IgD-negative memory B cell (primary cell): ENCODE results near the gene TLR3. TPM values are rescaled to one million over a fixed set of nuclear protein-coding genes. Genes with fewer than 3 reads are reported as not detected.

Experiments used
- H3K27ac Mint-ChIP-seq, 3 donors: one replicate each; pipeline ENCODE4 v1.8.0; 2020 to 2022; ENCODE audit warnings: mild to moderate bottlenecking in 3 of 3, mixed read lengths in 3 of 3, moderate library complexity in 1 of 3
- H3K27me3 Mint-ChIP-seq: one replicate; pipeline ENCODE4 v1.8.0; 2021; ENCODE audit warnings: mixed read lengths
- H3K36me3 Mint-ChIP-seq: one replicate; pipeline ENCODE4 v1.8.0; 2020; ENCODE audit warnings: mild to moderate bottlenecking, mixed read lengths
- H3K4me1 Mint-ChIP-seq, 3 donors: one replicate each; pipeline ENCODE4 v1.8.0; 2020 to 2022; ENCODE audit warnings: mixed read lengths in 3 of 3, mild to moderate bottlenecking in 1 of 3
- H3K4me3 Mint-ChIP-seq, 4 donors: one replicate each; pipeline ENCODE4 v1.8.0; 2020 to 2022; ENCODE audit warnings: mild to moderate bottlenecking in 4 of 4, mixed read lengths in 4 of 4, moderate library complexity in 3 of 4
- H3K9me3 Mint-ChIP-seq, 3 donors: one replicate each; pipeline ENCODE4 v1.8.0; 2020 to 2021; ENCODE audit warnings: mixed read lengths in 3 of 3, mild to moderate bottlenecking in 1 of 3
- polyA plus RNA-seq: library from polyadenylated mRNA; unstranded; fragments of 300-500 nt; fragmentation: Illumina TruSeq; gene quantifications from one replicate; pipeline ENCODE4 v1.2.3, GENCODE V29; 2021

TLR3 gene
- polyA plus RNA-seq, 1 donor from 2014 or later = not detected

DNA sequence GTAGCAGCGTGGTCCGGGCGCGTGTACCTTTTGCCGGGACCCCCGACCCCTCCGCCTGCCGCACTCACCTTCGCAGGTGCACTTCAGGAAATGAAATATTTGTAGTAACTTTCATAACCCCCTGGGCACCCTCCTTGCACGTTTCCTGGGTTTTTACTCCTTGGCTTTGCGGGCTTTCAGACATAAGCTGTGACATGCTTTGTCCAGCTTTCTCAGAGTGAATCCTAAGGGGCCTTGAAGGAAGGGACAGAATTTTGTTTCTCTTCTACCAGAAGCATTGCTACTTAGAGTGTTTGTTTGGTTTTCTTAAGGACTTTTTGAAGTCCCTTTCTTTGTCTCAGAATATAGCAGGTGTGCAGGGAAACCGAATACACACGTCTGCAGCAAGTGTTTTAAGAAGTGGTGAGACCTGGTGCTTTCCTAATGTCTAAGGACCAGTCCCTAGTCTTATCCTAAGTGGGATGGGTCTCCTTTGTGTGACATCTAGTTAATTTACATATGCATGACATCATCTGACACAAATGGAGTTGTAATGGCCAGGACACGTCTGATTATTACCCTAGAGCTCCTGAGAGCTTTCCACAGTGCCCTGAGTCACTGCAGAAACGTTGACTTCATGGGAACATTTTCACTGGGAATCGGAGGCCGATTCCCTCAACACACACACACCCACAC, 36.8 kb downstream of the TLR3 start:
- H3K27me3 Mint-ChIP-seq = peaks cover 62% of the 10 kb centered on the region
- no peaks in the 10 kb centered on the region for H3K36me3 Mint-ChIP-seq
- H3K27ac Mint-ChIP-seq = no peak overlapping the region
- peaks cover 0 to 2% (median 0%) of the 10 kb centered on the region in 3 donors for H3K9me3 Mint-ChIP-seq
- H3K4me1 Mint-ChIP-seq = peaks cover 4 to 13% (median 5%) of the 10 kb centered on the region in 3 donors
- H3K4me3 Mint-ChIP-seq = peak overlapping the region; percentile 55 to 90 (median 81)

DNA sequence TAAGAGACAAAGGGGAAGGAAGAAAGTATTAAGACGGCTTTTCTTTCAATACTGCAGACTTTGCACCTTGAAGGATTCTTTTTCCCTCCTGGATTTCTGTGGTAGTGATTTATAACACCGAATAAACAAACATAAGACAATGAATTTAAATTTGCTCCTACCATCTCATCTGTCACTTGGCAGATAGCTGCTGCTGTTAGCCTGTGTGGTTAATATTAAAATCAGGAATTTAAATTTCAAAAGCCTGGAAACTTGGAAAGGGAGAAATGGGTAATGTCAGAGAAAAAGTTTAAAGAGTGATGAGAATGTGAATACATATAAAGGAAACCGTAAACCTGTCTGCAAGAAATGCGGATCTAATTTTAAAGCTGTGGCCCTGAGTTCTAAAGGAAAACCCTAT, 39.0 kb downstream of the TLR3 start:
- H3K36me3 Mint-ChIP-seq = no peaks in the 10 kb centered on the region
- peaks cover 0 to 2% (median 0%) of the 10 kb centered on the region in 3 donors for H3K9me3 Mint-ChIP-seq
- H3K4me1 Mint-ChIP-seq = peaks cover 4 to 13% (median 5%) of the 10 kb centered on the region in 3 donors
- H3K27me3 Mint-ChIP-seq = peaks cover 45% of the 10 kb centered on the region
- H3K27ac Mint-ChIP-seq = no peak overlapping the region
- peak overlapping the region in 1 of 4 donors; percentile 54 for H3K4me3 Mint-ChIP-seq

DNA sequence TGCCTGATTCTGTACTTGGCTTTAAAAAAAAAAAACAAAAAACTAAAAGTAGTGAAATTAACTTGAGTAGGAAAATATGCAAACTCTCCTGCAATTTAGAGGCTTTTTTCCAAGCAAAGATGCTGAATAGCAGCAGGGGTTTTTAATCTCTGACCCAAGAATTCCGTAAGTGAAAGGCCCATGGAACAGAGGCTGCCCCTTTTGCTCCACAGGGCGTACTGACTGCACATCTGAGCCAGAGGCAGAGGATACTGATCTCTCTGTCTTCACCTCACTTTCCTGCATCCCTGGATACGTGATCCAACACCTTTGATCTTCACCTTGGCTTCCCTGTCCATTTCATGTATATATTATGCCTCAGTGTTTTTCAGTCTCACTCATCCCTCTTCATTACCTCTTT, 39.4 kb downstream of the TLR3 start:
- Mint-ChIP-seq H3K36me3 (no peaks in the 10 kb centered on the region), H3K9me3 (no peaks in the 10 kb centered on the region), H3K4me3 (peak overlapping the region in 2 of 4 donors; percentile 12 to 54)

DNA sequence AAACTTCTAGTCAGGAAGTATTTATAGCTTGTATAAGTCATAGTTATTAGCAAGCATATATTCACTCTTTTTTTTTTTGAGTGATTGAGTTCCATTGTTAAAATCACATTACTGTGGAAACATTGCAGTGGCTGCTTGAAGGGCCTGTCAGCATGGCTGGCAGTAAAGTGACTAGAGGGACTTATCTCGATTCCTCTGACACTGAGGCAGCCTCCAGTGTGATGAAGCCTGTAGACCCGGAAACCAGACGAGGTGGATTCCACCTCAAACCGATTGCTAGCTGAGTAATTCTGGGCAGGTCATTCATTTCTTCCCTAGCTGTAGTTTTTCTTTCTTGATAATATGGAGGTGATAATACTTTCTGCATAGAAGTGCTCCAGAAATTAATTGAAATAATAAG, 40.3 kb downstream of the TLR3 start:
- Mint-ChIP-seq H3K4me1 (peaks cover 4 to 8% (median 5%) of the 10 kb centered on the region in 3 donors), H3K9me3 (no peaks in the 10 kb centered on the region), H3K4me3 (peak overlapping the region in 1 of 4 donors; percentile 6), H3K36me3 (no peaks in the 10 kb centered on the region), H3K27ac (no peak overlapping the region), H3K27me3 (peaks cover 32% of the 10 kb centered on the region)

More for the DNA sequence above, 39.4 kb downstream of the TLR3 start:
- peaks cover 40% of the 10 kb centered on the region for H3K27me3 Mint-ChIP-seq
- H3K4me1 Mint-ChIP-seq = peaks cover 4 to 13% (median 5%) of the 10 kb centered on the region in 3 donors
- no peak overlapping the region for H3K27ac Mint-ChIP-seq

DNA sequence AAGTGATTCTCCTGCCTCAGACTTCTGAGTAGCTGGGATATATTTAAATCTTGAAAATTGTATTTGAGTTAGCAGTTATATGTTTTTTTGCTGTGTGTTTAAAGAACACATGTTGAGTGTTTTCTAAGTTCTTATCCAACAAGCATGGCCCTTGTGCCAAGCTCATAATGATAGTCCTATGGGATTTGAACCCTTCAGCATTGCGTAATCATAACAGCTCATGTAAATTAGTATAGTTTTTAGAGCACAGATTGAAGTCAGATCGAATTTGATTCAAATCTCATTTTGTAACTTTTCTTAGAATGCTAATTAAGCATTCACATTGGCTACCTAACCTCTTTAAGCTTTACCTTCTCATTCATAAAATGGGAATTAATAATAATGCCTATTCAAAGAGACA, 47.7 kb downstream of the TLR3 start:
- H3K4me1 Mint-ChIP-seq = peaks cover 0 to 2% (median 0%) of the 10 kb centered on the region in 3 donors
- H3K4me3 Mint-ChIP-seq = no peak overlapping the region
- H3K36me3 Mint-ChIP-seq = peaks cover 2% of the 10 kb centered on the region
- H3K27me3 Mint-ChIP-seq = peaks cover 15% of the 10 kb centered on the region
- no peak overlapping the region for H3K27ac Mint-ChIP-seq
- H3K9me3 Mint-ChIP-seq = no peaks in the 10 kb centered on the region

DNA sequence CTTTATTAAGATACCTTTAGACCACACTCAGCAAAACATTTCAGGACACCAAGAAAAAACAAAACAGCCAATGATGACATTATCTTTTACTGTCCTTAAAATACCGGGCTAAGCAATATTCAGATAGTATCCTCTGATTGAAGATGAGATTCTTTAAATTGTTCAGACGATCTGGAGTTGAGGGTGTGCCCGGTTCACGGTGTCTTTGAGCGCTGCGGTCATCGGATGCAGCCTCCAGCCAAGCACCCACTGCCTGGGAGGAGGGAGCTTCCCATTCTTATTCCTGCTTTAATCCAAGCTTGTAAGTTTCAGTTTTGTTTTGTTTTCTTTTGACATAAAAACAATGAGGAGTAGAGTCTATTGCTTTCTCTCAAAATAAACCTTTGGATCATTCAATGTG, 49.6 kb downstream of the TLR3 start:
- Mint-ChIP-seq H3K36me3 (peaks cover 2% of the 10 kb centered on the region), H3K9me3 (no peaks in the 10 kb centered on the region), H3K27ac (no peak overlapping the region), H3K4me3 (no peak overlapping the region), H3K4me1 (peaks cover 0 to 2% (median 0%) of the 10 kb centered on the region in 3 donors), H3K27me3 (peaks cover 15% of the 10 kb centered on the region)

DNA sequence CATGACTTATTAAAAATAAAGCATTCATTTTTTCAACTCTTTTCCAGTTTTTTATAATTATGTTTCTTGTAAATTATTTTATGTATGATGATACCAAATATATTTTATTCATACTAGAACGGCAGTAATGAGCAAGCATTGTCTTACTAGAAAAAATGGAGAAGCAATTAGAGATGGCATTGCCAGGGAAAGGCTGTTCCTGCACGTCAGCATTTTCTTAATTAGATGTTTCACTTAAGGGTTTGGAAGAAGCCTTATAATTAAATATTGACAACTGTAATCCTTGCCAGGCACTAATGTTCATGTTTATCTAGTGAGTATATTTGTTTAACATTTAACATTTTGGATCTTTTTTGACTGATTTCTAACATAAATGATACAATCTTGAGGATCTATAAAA, 52.1 kb downstream of the TLR3 start:
- Mint-ChIP-seq H3K4me1 (peaks cover 0 to 2% (median 0%) of the 10 kb centered on the region in 3 donors), H3K4me3 (no peak overlapping the region), H3K27ac (no peak overlapping the region), H3K36me3 (peaks cover 5% of the 10 kb centered on the region), H3K9me3 (no peaks in the 10 kb centered on the region), H3K27me3 (peaks cover 16% of the 10 kb centered on the region)

DNA sequence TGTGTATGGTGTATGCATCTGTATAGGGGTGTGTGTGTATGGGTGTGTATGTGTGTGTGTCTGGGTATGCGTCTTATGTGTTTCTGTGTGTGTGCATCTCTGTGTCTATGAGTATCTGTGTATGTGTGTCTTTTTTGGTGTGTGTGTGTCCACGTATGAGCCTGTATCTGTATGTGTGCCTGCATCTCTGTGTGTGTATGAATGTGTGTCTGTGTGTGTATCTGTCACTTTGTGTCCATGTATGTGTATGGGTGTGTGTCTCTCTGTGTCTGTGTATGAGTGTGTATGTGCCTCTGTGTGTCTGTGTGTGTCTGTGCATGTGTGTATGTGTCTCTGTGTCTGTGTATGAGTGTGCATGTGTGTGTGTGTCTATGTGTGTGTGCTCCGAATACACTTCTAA, 59.9 kb downstream of the TLR3 start:
- peaks cover 0 to under 1% (median 0%) of the 10 kb centered on the region in 3 donors for H3K4me1 Mint-ChIP-seq
- no peaks in the 10 kb centered on the region for H3K9me3 Mint-ChIP-seq
- H3K27me3 Mint-ChIP-seq = peaks cover 3% of the 10 kb centered on the region
- H3K27ac Mint-ChIP-seq = no peak overlapping the region
- H3K36me3 Mint-ChIP-seq = peaks cover 3% of the 10 kb centered on the region
- no peak overlapping the region for H3K4me3 Mint-ChIP-seq

DNA sequence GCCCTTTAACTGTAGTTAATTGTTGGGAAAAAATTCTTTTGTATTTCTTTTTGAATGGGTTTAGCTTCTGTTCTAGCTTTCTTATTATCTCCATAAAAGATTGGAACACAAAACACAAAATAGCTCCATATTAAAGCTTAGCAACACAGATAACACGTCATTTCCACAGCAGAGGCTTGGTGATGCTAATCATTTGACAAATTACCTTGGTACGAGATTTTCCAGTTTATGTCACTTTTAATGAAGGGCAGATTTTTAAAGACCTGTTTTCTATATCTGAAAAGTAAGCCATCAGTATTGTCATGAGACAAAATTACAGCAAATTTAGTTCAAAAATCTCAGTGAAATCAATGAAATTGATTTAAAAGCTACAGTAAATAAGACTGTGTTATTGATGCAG, 63.0 kb downstream of the TLR3 start:
- no peaks in the 10 kb centered on the region for H3K36me3 Mint-ChIP-seq
- H3K27ac Mint-ChIP-seq = no peak overlapping the region
- H3K4me1 Mint-ChIP-seq = peaks cover 4 to 7% (median 6%) of the 10 kb centered on the region in 3 donors

DNA sequence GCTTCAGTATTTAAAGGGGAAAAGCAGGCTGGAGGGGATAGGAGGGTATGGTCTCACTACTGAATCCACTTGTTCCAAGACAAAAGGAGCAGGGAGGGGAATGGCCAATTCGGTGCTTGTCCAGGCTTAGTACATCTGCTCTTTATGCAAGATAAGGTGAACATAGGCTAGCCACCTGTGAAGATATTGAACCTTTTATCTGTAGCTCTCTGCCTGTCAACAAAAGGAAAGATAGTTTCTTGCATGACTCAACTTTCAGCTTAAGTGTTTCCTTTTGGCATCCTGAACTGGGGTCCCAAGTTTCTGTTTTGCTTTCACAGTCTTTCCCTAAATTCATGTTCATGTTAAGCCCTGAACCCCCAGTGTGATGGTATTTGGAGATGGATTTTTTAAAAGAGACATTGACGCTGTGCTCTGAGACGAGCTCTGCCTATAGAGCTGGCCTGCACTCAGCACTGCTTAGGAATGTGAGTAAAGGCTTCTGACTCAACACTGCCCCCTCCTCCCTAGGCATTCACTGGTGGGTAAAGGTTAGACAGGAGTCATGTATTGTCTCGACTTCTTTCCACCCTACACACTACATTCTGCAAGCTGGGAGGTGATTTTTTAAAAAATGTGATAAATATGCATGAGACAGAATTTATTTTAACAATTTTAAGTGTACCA, 63.8 kb downstream of the TLR3 start:
- Mint-ChIP-seq H3K36me3 (no peaks in the 10 kb centered on the region), H3K9me3 (no peaks in the 10 kb centered on the region), H3K27ac (no peak overlapping the region), H3K27me3 (no peaks in the 10 kb centered on the region), H3K4me1 (peaks cover 4 to 8% (median 7%) of the 10 kb centered on the region in 3 donors), H3K4me3 (no peak overlapping the region)

More for the DNA sequence above, 63.0 kb downstream of the TLR3 start:
- Mint-ChIP-seq H3K9me3 (no peaks in the 10 kb centered on the region), H3K27me3 (no peaks in the 10 kb centered on the region), H3K4me3 (no peak overlapping the region)

DNA sequence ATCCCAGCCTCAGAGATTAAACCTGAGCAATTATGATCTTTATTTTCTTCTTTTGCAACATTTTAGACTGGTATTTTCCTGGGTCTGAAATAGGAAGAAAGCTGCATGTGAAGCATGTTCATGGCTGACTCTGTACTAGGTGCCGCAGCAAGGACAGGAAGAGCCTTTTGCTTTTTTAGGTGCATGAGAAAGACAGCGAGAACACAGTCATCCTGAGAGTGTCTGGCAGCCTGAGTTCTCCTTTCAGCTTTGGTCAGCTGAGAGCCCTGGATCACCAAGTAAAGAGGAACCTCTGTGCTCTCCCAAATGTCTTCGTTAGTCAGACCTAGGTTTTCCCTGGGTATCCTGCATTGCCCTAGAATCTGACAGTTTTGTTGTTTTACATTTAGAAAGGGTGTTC, 65.3 kb downstream of the TLR3 start:
- Mint-ChIP-seq H3K27me3 (no peaks in the 10 kb centered on the region), H3K4me1 (peaks cover 4 to 8% (median 7%) of the 10 kb centered on the region in 3 donors), H3K9me3 (no peaks in the 10 kb centered on the region), H3K4me3 (peak overlapping the region in 2 of 4 donors; percentile 22 to 89), H3K36me3 (no peaks in the 10 kb centered on the region), H3K27ac (no peak overlapping the region)

DNA sequence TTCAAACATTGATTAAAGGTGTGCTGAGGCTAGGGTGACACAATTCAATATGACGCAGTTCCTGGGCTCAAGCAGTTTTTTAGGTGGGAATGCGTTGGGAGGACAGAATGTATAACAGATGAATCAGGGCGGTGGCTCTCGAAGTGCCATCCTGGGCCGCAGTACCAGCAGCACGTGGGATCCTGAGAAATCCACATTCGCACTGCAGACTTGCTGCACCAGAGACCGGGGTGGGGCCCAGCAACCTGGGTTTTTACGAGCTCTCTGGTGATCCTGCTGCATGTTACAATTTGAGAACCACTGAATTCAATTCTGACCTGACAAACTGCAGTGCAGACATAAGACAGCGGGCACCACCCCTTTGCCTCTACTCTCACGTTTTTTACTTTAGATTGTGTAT, 65.9 kb downstream of the TLR3 start:
- Mint-ChIP-seq H3K36me3 (no peaks in the 10 kb centered on the region), H3K4me1 (peaks cover 4 to 8% (median 7%) of the 10 kb centered on the region in 3 donors), H3K4me3 (peak overlapping the region in 1 of 4 donors; percentile 89), H3K9me3 (no peaks in the 10 kb centered on the region), H3K27me3 (no peaks in the 10 kb centered on the region), H3K27ac (no peak overlapping the region)

DNA sequence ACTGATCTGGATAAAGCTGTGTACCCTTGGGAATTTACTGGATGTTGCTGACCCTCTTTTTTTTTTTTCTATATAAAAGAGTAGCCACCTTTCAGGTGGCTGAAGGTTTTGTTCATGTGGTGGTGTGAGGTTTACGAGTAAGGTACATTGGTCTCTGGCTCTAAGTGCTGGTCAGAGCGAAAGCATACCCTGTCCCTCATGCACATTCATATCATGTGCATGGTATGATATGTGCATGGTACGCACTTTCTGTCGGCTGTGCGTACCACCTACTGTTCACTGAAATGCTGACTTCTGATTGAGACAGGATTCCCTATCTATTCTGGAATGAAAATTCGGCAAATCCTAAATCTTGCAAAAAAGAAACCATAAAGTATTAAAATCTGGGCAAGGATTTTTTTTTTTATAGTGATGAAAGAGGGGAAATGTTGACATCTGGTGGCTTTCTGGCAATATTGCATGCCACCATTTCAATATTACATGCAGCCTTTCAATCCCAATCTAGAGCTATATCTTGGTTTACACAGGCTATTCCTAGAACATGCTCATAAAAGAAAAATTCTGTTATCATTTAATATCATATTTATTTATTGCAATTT, 68.3 kb downstream of the TLR3 start:
- no peak overlapping the region for H3K27ac Mint-ChIP-seq
- H3K36me3 Mint-ChIP-seq = peaks cover 4% of the 10 kb centered on the region
- H3K4me3 Mint-ChIP-seq = peak overlapping the region in 1 of 4 donors; percentile 14
- H3K27me3 Mint-ChIP-seq = no peaks in the 10 kb centered on the region
- H3K9me3 Mint-ChIP-seq = no peaks in the 10 kb centered on the region
- peaks cover 4 to 8% (median 7%) of the 10 kb centered on the region in 3 donors for H3K4me1 Mint-ChIP-seq
